A172 (cell line): ENCODE data around the gene LKAAEAR1. TPM values are rescaled to one million over a fixed set of nuclear protein-coding genes. Genes with fewer than 3 reads are reported as not detected.

Experiments
- DNase-seq: peaks from one replicate; pipeline ENCODE4 v3.0.0-alpha.2; 2015; ENCODE audit warnings: low spot score
- total RNA-seq: library from RNA; depleted of rRNA; stranded (reverse); fragments of >200 nt; shearing (Covaris generic); gene quantifications from 2 replicates; pipeline ENCODE4 v1.2.3, GENCODE V29; 2014

LKAAEAR1 gene
- total RNA-seq, 1 experiment from 2014 or later, result not detected

GRCh38 chr20:64111841-64112641 lies 27.8 kb upstream of the LKAAEAR1 start:
- DNase-seq, result no peak

DNA sequence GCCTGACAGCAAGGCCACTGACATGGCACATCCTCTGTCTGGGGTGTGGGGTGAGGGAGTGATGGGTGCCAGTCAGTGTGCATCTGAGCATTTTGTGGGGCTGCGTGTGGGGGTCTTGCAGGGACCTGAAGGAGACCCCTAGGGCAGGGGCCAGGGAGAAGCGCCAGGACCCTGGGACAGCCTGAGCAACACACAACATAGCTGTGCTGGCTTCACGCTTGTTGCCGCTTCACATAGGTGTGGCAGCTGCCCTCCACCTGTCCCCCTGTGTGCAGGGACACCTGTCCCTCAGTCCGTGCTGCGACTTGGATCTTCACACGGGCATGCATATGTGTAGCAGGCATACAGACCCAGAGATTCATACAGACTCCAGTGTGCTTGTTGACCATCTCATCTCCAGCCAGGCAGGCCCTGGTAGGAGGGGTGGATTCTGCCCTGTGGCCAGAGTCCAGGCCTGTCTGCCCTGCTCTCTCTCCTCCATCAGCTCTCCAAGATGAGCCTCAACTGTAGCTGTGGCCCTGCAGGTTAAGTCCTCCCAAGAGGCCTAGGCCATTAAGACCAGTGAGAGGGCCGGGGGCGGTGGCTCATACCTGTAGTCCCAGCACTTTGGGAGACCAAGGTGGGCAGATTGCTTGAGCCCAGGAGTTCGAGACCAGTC lies 26.3 kb upstream of the LKAAEAR1 start:
- no peak for DNase-seq

DNA sequence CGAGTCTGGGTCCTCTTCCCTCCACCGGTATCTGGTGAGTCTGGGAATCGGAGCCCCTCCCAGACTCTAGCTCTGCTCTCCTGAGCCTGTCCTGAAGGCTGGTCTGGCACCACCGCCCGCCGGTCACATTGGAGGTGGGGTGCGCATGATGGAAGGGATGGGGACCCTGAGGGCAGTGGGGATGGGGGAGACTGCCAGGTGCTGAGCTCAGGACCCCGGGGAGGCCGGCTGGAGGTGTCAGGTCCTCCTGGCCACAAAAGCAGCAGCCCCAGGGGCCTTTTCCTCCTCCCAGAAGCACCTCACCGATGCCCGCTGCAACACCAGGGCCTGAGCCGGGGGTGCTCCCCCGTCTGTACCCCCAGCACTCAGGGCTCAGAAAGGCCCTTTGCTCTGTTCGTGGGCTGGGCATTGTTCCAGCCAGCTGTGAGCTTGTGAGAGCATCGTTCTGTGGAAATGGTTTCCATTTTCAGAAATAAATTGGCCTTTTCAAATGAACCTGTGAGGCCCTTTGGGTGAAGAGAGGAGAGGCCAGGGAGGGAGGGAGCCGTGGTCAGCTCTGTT lies 25.7 kb upstream of the LKAAEAR1 start:
- no peak for DNase-seq

GRCh38 chr20:64108731-64109681 lies 24.8 kb upstream of the LKAAEAR1 start:
- DNase-seq, result no peak

GRCh38 chr20:64107736-64108457 lies 23.7 kb upstream of the LKAAEAR1 start:
- DNase-seq, result no peak

GRCh38 chr20:64106981-64107735 lies 23.0 kb upstream of the LKAAEAR1 start, which contains the start of gene NPBWR2:
TSS of gene NPBWR2 (minus strand) at chr20:64107565. CDS start at chr20:64106831, 734 bp downstream.
- DNase-seq, result no peak

GRCh38 chr20:64106435-64106961 lies 22.3 kb upstream of the LKAAEAR1 start:
- DNase-seq, result no peak

- DNase-seq, result no peak
Measured at GRCh38 chr20:64105846-64106434, 21.7 kb upstream of the LKAAEAR1 start.

- DNase-seq, result no peak
Measured at GRCh38 chr20:64104667-64105451, 20.7 kb upstream of the LKAAEAR1 start.

DNA sequence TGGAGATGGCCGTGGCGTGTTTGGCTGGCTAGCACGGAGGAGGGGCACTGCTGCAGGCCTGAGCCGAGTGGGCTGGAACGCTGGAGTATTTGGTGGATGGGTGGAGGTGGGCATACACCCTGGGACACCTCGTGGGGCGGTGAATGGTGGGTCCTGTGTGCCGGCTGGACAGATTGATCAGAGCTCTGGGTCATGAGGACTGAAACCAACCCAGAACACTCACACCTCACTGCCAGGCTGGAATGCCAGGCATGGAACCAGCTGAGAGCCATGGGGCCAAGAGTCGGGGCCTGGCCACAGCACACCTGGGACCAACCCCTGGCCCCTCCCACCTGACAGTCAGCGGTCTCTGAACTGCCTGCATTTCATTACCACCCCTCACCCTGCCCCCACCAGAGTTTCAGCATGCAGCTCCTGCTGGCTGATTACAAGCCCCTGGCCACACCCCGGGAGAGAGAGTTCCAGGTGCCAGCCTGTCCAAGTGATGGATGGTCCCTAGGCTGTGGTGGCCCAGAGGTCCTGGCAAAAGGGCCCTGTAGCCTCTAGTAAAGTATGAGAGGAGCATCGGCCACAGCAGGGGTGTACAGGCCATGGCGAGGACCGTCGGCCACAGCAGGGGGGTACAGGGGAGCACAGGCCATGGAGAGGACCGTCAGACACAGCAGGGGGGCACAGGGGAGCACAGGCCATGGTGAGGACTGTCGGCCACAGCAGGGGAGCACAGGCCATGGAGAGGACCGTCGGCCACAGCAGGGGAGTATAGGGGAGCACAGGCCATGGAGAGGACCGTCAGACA lies 19.9 kb upstream of the LKAAEAR1 start:
- DNase-seq, result no peak

DNA sequence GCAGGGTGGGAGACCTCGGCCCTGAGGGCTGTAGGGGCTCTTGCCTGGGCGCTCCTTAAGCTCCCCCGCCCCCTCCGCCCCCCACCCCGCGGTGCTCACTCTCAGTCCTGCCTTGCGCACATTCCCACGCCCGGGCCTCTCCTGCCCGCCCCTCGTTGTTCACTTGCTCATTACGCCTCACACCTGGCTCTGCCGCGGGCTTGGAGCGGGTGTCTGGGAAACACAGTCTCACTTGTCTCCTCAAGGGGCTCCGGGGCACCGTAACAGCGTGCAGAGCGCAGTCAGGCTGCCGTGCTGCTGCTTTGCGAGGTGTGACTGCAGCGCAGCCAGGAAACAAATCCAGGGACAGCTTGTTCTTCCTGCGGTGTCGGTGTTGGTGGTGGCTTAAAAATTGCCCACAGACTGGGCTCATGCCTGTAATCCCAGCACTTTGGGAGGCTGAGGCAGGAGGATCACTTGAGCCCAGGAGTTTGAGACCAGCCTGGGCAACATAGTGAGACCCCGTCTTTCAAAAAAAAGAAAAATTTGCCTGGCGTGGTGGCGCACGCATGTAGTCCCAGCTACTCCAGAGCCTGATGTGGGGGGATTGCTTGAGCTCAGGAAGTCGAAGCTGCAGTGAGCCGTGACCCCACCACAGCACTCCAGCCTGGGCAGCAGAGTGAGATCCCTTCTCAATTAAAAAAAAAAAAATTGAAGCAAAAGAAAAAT lies 18.6 kb upstream of the LKAAEAR1 start:
- no peak for DNase-seq

GRCh38 chr20:64101731-64102621 lies 17.8 kb upstream of the LKAAEAR1 start:
- DNase-seq, result no peak

DNA sequence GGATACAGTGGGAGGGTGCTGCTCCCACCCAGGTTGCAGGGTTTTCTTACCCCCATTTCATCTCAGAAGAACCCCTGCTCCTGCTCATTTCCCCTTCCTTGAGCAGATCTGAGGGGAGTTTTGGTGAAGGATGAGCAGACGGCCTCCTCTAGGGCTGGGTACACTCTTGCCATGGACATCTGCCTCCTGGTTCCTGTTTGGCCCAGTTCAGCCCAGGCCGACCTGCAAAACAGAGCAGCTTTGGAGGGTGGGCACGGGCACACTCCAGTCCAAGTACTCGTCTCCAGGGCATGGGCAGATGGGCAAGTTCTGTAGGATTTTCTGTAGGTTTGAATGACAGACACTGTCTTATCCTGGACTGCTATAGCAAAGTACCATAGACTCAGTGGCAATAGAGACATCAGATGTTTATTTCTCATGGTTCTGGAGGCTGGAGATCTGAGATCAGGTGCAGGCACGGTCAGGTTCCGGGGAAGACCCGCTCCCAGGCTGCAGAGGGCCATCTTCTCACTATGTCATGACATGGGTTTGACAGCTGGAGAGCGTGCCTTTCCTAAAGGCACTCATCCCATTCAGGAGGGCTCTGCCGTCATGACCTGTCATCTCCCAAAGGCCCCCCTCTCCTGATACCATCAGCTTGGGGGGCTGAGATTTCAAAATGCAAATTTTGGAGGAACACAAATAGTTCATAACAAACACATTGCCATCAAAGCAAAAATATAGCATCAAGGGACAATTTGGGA lies 16.9 kb upstream of the LKAAEAR1 start:
- DNase-seq, result no peak

- DNase-seq, result no peak
Measured at GRCh38 chr20:64100566-64100888, 16.3 kb upstream of the LKAAEAR1 start.

DNA sequence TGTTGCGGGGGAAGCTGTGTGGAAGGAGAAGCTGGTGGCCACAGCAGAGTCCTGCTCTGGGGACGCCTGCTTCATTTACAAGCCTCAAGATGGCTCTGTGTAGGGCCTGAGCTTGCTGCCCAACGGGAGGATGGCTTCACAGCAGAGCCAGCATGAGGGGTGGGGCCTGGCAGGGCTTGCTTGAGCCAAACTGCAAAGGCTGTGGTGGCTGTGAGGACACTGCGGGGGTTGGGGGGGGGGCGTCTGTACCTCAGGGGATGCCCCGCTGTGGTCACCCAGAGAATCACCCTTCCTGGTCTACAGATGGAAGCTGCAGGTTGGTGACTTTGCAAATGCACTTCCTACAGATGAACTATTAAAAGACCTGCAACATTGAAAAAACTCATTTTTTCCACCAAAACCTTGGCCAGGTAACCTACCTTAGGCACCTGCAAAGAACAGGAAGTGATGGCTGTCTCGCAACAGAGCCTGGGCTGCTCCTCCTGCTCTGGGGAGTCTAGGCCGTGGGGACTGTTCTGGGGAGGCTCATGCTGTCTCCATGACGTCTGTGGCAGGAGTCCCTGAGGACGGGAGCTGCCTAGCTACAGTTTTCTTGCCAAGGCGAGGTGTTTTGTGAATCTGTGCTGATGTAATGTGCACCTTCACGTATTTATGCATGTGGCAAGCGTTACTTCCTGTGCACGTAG lies 15.8 kb upstream of the LKAAEAR1 start:
- no peak for DNase-seq
